Measurements from ENCODE around the gene NT5DC1. TPM values are rescaled to one million over a fixed set of nuclear protein-coding genes. Genes with fewer than 3 reads are reported as not detected.

The NT5DC1 gene
- total and polyA plus RNA-seq, 10 of the 15 experiments (the other 5 are each of a cell fraction or from before 2014, with no cell fraction given), result 40.8 to 140 (median 66.8) TPM

DNA sequence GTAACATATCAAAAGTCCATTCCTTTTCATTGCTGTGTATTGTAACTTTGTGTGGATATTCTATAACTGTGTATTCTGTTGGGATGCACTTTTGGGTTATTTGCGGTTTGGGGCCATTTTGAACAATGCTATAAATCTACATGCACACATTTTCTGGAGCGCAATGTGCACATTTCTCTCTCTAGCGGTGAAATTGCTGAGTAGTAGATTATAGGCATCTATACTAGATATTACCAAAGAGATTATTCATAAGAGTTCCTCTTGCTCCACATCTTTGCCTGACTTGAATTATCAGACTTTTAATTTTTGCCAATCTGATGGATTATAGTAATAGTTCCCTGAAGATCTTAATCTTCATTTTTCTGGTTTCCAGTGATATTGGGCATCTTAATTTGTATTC is 21.7 kb upstream of the NT5DC1 start (continued):
- TF ChIP-seq MTA2 (IDR thresholded peaks at IDR 0.05; ENCODE audit: low read depth) (no peak), TCF7 (IDR thresholded peaks at IDR 0.05; ENCODE audit: borderline replicate concordance) (no peak), RELA (IDR thresholded peaks at IDR 0.05; ENCODE audit: borderline replicate concordance, partially characterized antibody) (no peak)
- TF ChIP-seq, protein P1, sequence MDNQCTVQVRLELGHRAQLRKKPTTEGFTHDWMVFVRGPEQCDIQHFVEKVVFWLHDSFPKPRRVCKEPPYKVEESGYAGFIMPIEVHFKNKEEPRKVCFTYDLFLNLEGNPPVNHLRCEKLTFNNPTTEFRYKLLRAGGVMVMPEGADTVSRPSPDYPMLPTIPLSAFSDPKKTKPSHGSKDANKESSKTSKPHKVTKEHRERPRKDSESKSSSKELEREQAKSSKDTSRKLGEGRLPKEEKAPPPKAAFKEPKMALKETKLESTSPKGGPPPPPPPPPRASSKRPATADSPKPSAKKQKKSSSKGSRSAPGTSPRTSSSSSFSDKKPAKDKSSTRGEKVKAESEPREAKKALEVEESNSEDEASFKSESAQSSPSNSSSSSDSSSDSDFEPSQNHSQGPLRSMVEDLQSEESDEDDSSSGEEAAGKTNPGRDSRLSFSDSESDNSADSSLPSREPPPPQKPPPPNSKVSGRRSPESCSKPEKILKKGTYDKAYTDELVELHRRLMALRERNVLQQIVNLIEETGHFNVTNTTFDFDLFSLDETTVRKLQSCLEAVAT (IDR thresholded peaks at IDR 0.05), result no peak

- DNase-seq (ENCODE audit: low read depth, low spot score) (no peak), ATAC-seq (no peak), FAIRE-seq (no peak)
- no peaks in the 10 kb centered on the region; the same call in none of the 2 replicates for H3K79me2 ChIP-seq (ENCODE audit: control insufficient read depth, insufficient read depth, low read length)
- H3K9ac ChIP-seq (ENCODE audit: control insufficient read depth, insufficient read depth, low read length), result no peak overlapping the region
- no peak overlapping the region for H3K4me2 ChIP-seq (ENCODE audit: control insufficient read depth, insufficient read depth)
- BruUV-seq (replicated peaks), result no TSS peak
- peaks cover 2% of the 10 kb centered on the region; the same call in 2 of the 3 replicates for H3K9me3 ChIP-seq (replicated peaks; ENCODE audit: control insufficient read depth, insufficient read depth, low read length)
- SMC1A ChIA-PET (ENCODE audit: uncharacterized antibody, unreplicated experiment), result interaction anchor here (0.6 to 6.0 kb wide), 4 partner anchors 9 to 487 kb away, joined by 3 to 61 read pairs (median 4); partner anchors contain the start of gene FRK
- WGBS (ENCODE audit: insufficient coverage, insufficient replicate concordance, low lambda C conversion rate, missing lambda C conversion rate), result 88% methylated on average over 5 of the region's 5 CpGs
- no peaks in the 10 kb centered on the region for H4K20me1 ChIP-seq (ENCODE audit: control insufficient read depth, insufficient read depth)
- no peak overlapping the region for H2AFZ ChIP-seq (ENCODE audit: control insufficient read depth, low read depth, low read length)
- H3K4me1 ChIP-seq (ENCODE audit: control insufficient read depth, insufficient read depth, low read length), result peaks cover 23% of the 10 kb centered on the region
- intact Hi-C loops (cut with micrococcal nuclease; ENCODE audit: unreplicated experiment) (no loop called here), in situ Hi-C loops (cut with MboI) (no loop called here)
- no peaks in the 10 kb centered on the region for H3K27me3 ChIP-seq (replicated peaks in 1 of 2; ENCODE audit: control insufficient read depth in 2 of 2, insufficient read depth in 2 of 2, low read length in 1 of 2)
- no peaks in the 10 kb centered on the region for H3K36me3 ChIP-seq (ENCODE audit: control insufficient read depth in 2 of 2, insufficient read depth in 2 of 2, low read length in 1 of 2)
- no peak overlapping the region for H3K27ac ChIP-seq (ENCODE audit: control insufficient read depth, insufficient read depth)
- no peak for TF ChIP-seq EED (IDR thresholded peaks at IDR 0.05; ENCODE audit: low read depth)
- TF ChIP-seq RBBP5 (conservative IDR thresholded peaks at IDR 0.05), result no peak
- no peak for TF ChIP-seq SMARCA5 (IDR thresholded peaks at IDR 0.05)
- no peak for TF ChIP-seq IKZF2 (IDR thresholded peaks at IDR 0.05)
- TF ChIP-seq SMC3 (IDR thresholded peaks at IDR 0.05; ENCODE audit: borderline replicate concordance, low read length), result no peak
- no peak for TF ChIP-seq IRF4 (IDR thresholded peaks at IDR 0.05; ENCODE audit: low read depth, low read length)
- no peak for TF ChIP-seq EZH2 (IDR thresholded peaks at IDR 0.05; ENCODE audit: borderline replicate concordance, control insufficient read depth, low read depth, low read length)
- TF ChIP-seq E2F8 (IDR thresholded peaks at IDR 0.05; ENCODE audit: low read depth, partially characterized antibody), result no peak
- no peak for TF ChIP-seq KDM1A (IDR thresholded peaks at IDR 0.05; ENCODE audit: borderline replicate concordance)
- TF ChIP-seq PAX5 (IDR thresholded peaks at IDR 0.05; ENCODE audit: borderline replicate concordance, low read depth, low read length), result no peak
- TF ChIP-seq YBX1 (IDR thresholded peaks at IDR 0.05), result no peak
- TF ChIP-seq ZSCAN29 (IDR thresholded peaks at IDR 0.05), result no peak
- no peak for TF ChIP-seq LARP7 (IDR thresholded peaks at IDR 0.05)
- TF ChIP-seq, protein P2, sequence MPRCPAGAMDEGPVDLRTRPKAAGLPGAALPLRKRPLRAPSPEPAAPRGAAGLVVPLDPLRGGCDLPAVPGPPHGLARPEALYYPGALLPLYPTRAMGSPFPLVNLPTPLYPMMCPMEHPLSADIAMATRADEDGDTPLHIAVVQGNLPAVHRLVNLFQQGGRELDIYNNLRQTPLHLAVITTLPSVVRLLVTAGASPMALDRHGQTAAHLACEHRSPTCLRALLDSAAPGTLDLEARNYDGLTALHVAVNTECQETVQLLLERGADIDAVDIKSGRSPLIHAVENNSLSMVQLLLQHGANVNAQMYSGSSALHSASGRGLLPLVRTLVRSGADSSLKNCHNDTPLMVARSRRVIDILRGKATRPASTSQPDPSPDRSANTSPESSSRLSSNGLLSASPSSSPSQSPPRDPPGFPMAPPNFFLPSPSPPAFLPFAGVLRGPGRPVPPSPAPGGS (IDR thresholded peaks at IDR 0.05; ENCODE audit: borderline replicate concordance, insufficient read depth, low read depth, low read length, poor library complexity, severe bottlenecking), result no peak
- TF ChIP-seq CBX5 (IDR thresholded peaks at IDR 0.05; ENCODE audit: low read depth), result no peak
- TF ChIP-seq NR2F1 (conservative IDR thresholded peaks at IDR 0.05), result no peak
- no peak overlapping the region for H3K4me3 ChIP-seq
- RAD21 ChIA-PET (ENCODE audit: unreplicated experiment), result interaction anchor here (1.1 to 6.1 kb wide), 2 partner anchors 22 to 74 kb away, joined by 3 to 50 read pairs; partner anchors contain the start of gene FRK
- CTCF ChIA-PET, result interaction anchor here (1.4 to 6.1 kb wide), 3 partner anchors 14 to 71 kb away, joined by 3 to 63 read pairs (median 18); no protein-coding TSS in a partner anchor
- POLR2A ChIA-PET, result interaction anchor here (0.6 kb wide), 1 partner anchor 76 kb away, joined by 3 read pairs; no protein-coding TSS in a partner anchor
Measured at GRCh38 chr6:116083052-116083451, 17.6 kb upstream of the NT5DC1 start.

Measured in GM12878 (cell line).